Effector memory CD4-positive, alpha-beta T cell (primary cell): ENCODE results near the gene ABCD3.

ENCODE experiments used
- DNase-seq, 3 donors: peaks; one replicate each; pipeline ENCODE4 v3.0.0-alpha.2; 2020
- H3K27ac ChIP-seq: 2 replicates; pipeline ENCODE4 v1.7.0; 2013; ENCODE audit warnings: mild to moderate bottlenecking, low read length, moderate library complexity; ENCODE audit not compliant: insufficient read depth, poor library complexity, severe bottlenecking
- H3K27me3 ChIP-seq: replicated peaks from 2 replicates; pipeline ENCODE4 v1.7.0; 2013; ENCODE audit warnings: mild to moderate bottlenecking, low read length; ENCODE audit not compliant: insufficient read depth, control insufficient read depth, poor library complexity, severe bottlenecking
- H3K36me3 ChIP-seq: 2 replicates; pipeline ENCODE4 v1.7.0; 2013; ENCODE audit warnings: mild to moderate bottlenecking, low read length, moderate library complexity; ENCODE audit not compliant: control insufficient read depth, insufficient read depth
- H3K4me1 ChIP-seq: 2 replicates; pipeline ENCODE4 v1.7.0; 2013; ENCODE audit warnings: low read length, mild to moderate bottlenecking; ENCODE audit not compliant: control insufficient read depth, insufficient read depth, poor library complexity, severe bottlenecking
- H3K4me3 ChIP-seq: 2 replicates; pipeline ENCODE4 v1.7.0; 2013; ENCODE audit warnings: low read length, low read depth, mild to moderate bottlenecking; ENCODE audit not compliant: insufficient read depth, poor library complexity, severe bottlenecking
- H3K9me3 ChIP-seq: 2 replicates; pipeline ENCODE4 v1.7.0; 2013; ENCODE audit warnings: mild to moderate bottlenecking, low read length, moderate library complexity; ENCODE audit not compliant: control insufficient read depth

ABCD3 gene

DNA sequence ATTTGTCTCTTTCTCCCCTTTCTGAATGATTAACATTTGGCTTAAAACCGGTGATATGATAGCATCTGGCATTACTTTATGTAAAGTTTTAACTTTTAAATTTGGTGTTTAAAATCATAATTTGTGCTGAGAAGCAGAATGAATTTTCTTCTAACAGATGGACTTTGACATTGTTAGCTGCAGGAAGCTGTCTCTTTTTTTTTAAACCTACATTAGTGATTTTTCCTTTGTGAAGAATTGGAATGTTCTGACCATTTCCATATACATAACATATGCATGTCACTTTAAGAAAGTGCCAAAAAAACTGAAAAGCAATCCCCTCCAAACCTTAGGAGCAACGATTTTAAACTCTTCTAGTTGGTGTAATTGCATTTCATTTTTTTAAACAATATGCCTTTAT, 101.2 kb downstream of the ABCD3 start:
- no peak for DNase-seq
- Histone ChIP-seq H3K27ac (no peak overlapping the region), H3K27me3 (no peaks in the 10 kb centered on the region), H3K36me3 (no peaks in the 10 kb centered on the region), H3K4me3 (no peak overlapping the region), H3K9me3 (no peaks in the 10 kb centered on the region), H3K4me1 (no peaks in the 10 kb centered on the region)

DNA sequence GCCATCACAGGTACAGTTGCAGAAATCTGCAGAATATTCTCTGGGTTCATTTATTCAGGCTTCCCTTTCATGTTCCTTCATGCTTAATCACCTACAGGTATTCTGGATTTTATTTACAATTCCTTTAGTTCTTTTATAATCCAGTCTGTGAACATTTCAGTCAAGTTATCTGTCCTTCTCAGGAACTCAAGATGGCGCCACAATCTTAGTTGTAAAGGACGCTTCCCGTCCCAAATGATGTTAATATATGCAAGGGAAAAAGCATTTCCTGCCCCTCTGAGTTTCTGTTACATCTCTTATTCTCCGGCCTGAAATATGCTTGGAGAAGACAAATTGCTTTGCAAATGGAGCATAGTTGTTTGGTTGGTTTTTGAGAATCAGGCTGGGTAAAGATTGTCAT, 104.1 kb downstream of the ABCD3 start:
- no peaks in the 10 kb centered on the region for H3K9me3 ChIP-seq
- DNase-seq, result no peak
- no peaks in the 10 kb centered on the region for H3K36me3 ChIP-seq
- no peak overlapping the region for H3K27ac ChIP-seq
- no peak overlapping the region for H3K4me3 ChIP-seq
- no peaks in the 10 kb centered on the region for H3K27me3 ChIP-seq
- no peaks in the 10 kb centered on the region for H3K4me1 ChIP-seq

- Histone ChIP-seq H3K4me3 (no peak overlapping the region), H3K9me3 (no peaks in the 10 kb centered on the region), H3K36me3 (no peaks in the 10 kb centered on the region), H3K27me3 (no peaks in the 10 kb centered on the region), H3K27ac (no peak overlapping the region), H3K4me1 (no peaks in the 10 kb centered on the region)
- DNase-seq, result no peak
Observed at GRCh38 chr1:94524531-94524930, 106.3 kb downstream of the ABCD3 start.

DNA sequence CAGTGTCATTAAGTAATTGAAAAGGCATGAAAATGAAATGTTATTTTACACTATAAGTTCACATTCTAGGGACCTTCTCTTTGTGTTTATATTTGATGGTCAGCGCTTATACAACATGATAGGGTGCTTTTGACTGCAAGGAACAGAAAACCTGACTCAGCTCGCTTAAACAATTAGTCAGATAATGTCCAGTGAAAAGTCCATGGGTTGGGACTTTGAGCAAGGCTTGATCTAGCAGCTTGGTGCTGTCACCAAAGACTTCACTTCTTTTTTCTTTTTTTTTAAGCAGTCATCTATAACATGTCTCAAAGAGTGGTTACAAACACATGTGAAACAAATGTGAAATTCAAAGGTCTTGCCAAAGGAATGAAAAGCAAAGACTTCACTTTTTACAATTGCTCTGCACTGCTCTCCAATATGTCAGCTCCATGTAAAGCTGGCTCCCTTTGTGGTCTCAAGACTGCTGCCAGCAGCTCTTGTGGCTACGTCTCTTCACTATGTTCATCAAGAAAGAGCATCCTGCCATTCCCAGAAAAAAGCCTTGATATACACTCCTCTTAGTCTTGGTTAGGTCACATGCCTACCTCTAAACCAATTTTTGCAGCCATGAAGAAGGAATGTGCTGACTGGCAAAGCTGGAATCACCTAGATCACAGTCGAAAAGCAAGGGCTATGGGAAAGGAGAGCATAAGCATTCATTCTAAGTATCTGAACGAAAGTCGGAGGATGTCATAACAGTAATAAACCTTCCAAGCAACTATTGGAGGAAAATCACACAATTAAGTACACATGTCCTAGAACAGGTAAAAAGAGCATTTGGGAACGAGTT, 108.2 kb downstream of the ABCD3 start:
- no peak overlapping the region for H3K4me3 ChIP-seq
- H3K27ac ChIP-seq, result no peak overlapping the region
- H3K27me3 ChIP-seq, result no peaks in the 10 kb centered on the region
- H3K36me3 ChIP-seq, result no peaks in the 10 kb centered on the region
- DNase-seq, result no peak
- no peaks in the 10 kb centered on the region for H3K4me1 ChIP-seq
- no peaks in the 10 kb centered on the region for H3K9me3 ChIP-seq

GRCh38 chr1:94527447-94528031, 109.3 kb downstream of the ABCD3 start:
- Histone ChIP-seq H3K9me3 (no peaks in the 10 kb centered on the region), H3K4me3 (no peak overlapping the region), H3K4me1 (no peaks in the 10 kb centered on the region), H3K36me3 (no peaks in the 10 kb centered on the region), H3K27ac (no peak overlapping the region), H3K27me3 (no peaks in the 10 kb centered on the region)
- no peak for DNase-seq

DNA sequence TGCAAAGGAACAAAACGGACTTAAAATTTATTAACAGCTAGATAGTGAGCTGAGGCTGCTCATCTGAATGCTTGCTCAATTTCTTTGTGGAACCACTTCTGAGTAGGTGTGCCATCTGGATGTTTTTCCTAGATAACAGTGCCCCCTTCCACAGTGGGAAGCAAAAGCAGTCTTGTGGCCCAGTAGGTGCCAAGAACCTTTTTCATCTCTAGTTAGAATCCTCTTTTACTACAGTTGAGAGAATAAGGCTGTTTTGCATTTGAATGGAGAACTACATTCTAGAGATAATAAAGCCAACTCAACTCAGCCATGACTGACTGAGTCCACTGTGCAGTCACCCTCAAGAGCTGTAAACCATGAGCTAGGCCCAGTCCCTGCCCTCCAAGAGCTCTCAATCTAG, 110.1 kb downstream of the ABCD3 start:
- H3K27me3 ChIP-seq, result no peaks in the 10 kb centered on the region
- no peaks in the 10 kb centered on the region for H3K9me3 ChIP-seq
- H3K27ac ChIP-seq, result no peak overlapping the region
- no peaks in the 10 kb centered on the region for H3K36me3 ChIP-seq
- no peak for DNase-seq
- no peak overlapping the region for H3K4me3 ChIP-seq
- H3K4me1 ChIP-seq, result no peaks in the 10 kb centered on the region

GRCh38 chr1:94528826-94529225, 110.6 kb downstream of the ABCD3 start:
- Histone ChIP-seq H3K27me3 (no peaks in the 10 kb centered on the region), H3K4me1 (no peaks in the 10 kb centered on the region), H3K9me3 (no peaks in the 10 kb centered on the region), H3K27ac (no peak overlapping the region), H3K4me3 (no peak overlapping the region), H3K36me3 (no peaks in the 10 kb centered on the region)
- DNase-seq, result no peak

DNA sequence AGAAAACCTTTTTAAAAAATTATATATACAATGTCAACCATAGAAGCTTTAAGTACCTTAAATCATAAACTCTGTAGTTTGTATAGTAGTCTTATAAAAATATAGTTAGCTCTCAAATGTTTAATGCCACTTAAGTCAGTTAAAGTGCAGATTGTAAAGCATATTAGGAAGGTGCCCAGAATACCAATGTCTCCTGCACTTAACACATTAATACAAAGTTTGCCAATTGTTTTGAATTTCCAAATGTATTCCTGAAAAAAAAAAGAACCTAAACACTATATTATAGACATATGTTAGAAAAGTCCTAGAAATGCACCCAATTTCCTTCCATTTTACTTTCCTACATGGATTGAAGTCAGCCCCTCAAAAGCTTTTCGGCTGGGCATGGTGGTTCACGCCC, 111.2 kb downstream of the ABCD3 start:
- no peak for DNase-seq
- H3K4me1 ChIP-seq, result no peaks in the 10 kb centered on the region
- H3K4me3 ChIP-seq, result no peak overlapping the region
- no peak overlapping the region for H3K27ac ChIP-seq
- no peaks in the 10 kb centered on the region for H3K27me3 ChIP-seq
- no peaks in the 10 kb centered on the region for H3K36me3 ChIP-seq
- no peaks in the 10 kb centered on the region for H3K9me3 ChIP-seq

- H3K9me3 ChIP-seq, result no peaks in the 10 kb centered on the region
- H3K27me3 ChIP-seq, result no peaks in the 10 kb centered on the region
- no peaks in the 10 kb centered on the region for H3K4me1 ChIP-seq
- no peak for DNase-seq
- H3K27ac ChIP-seq, result no peak overlapping the region
- no peaks in the 10 kb centered on the region for H3K36me3 ChIP-seq
- H3K4me3 ChIP-seq, result no peak overlapping the region
Observed at GRCh38 chr1:94530373-94530878, 112.2 kb downstream of the ABCD3 start.

DNA sequence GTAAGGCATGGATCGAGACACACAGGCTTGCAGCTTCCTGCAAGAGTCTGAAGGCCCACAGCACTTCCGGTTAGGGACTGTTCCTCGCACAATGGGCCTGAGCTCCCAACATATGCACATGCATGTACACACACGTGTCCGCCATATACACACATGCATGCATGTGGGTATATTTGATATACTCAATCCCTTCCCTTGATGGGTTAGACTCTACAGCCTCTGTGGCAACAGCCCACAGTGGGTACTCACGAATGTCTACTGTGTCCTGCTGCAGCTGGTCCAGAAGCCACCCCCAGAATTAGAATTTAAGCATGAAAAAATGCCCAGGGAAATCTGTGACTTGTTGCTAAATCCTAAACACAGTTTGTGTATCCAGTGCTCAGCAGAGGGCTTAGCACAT, 113.5 kb downstream of the ABCD3 start:
- no peak for DNase-seq
- no peaks in the 10 kb centered on the region for H3K9me3 ChIP-seq
- no peaks in the 10 kb centered on the region for H3K4me1 ChIP-seq
- no peaks in the 10 kb centered on the region for H3K36me3 ChIP-seq
- H3K27me3 ChIP-seq, result no peaks in the 10 kb centered on the region
- H3K27ac ChIP-seq, result no peak overlapping the region
- H3K4me3 ChIP-seq, result no peak overlapping the region
